MM.1S (cell line): ENCODE results near the gene GP1BA.

ENCODE experiments used
- EZH2 ChIP-seq: fragments of 300-600 bp; sonication (generic); optimal IDR thresholded peaks from 2 replicates; pipeline ENCODE3; 2017; ENCODE audit warnings: low read depth, mild to moderate bottlenecking, antibody characterized with exemption, low read length, mixed read lengths
- TF ChIP-seq, protein P1 (sequence below): fragments of 300-600 bp; sonication (generic); IDR thresholded peaks from 2 replicates; pipeline ENCODE4 v1.5.1; 2016; ENCODE audit warnings: antibody characterized with exemption, low read length, mixed read lengths

DNA sequence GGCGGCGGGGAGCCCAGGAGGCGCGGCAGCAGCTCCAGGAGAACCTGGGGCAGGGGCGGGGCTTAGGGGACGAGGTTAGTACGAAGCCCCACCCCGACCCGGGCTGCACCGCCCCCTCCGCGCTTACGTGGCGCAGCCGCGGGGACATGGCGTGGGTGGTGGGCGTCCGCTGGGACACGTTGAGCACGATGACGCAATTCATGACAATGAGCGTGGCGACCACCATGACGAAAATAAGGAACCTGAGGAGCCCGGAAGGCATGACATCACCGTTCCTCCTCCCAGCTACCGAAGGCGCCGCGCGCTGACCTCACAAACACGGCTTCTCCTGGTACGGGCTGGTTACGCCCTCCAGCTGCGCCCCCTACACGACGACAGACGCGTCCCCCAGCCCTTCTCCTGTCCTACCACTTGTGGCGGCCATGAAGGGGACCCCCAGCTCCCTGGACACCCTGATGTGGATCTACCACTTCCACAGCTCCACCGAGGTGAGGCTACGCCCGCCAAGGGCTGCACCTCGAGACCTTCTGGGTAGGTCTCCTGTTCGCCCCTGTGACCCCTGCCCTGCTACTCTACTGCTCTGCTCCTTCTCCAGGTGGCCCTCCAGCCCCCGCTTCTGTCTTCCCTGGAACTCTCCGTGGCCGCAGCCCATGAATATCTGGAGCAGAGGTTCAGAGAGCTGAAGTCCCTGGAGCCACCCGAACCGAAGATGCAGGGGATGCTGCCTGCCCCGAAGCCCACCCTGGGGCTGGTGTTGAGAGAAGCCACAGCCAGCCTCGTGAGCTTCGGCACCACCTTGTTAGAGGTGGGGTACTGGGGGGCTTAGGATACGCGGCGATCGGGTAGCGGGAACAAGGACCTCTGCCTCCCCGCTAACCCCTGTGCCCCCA, 32.5 kb upstream of the GP1BA start, which contains the start of gene C17orf107:
- TF ChIP-seq, protein P1, sequence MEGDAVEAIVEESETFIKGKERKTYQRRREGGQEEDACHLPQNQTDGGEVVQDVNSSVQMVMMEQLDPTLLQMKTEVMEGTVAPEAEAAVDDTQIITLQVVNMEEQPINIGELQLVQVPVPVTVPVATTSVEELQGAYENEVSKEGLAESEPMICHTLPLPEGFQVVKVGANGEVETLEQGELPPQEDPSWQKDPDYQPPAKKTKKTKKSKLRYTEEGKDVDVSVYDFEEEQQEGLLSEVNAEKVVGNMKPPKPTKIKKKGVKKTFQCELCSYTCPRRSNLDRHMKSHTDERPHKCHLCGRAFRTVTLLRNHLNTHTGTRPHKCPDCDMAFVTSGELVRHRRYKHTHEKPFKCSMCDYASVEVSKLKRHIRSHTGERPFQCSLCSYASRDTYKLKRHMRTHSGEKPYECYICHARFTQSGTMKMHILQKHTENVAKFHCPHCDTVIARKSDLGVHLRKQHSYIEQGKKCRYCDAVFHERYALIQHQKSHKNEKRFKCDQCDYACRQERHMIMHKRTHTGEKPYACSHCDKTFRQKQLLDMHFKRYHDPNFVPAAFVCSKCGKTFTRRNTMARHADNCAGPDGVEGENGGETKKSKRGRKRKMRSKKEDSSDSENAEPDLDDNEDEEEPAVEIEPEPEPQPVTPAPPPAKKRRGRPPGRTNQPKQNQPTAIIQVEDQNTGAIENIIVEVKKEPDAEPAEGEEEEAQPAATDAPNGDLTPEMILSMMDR: no peak
- TF ChIP-seq EZH2: no peak
